Natural killer cell (primary cell): ENCODE results near the gene STOX2. TPM values are rescaled to one million over a fixed set of nuclear protein-coding genes. Genes with fewer than 3 reads are reported as not detected.

ENCODE experiments used
- ATAC-seq, 3 donors: fragments of 150-1000 bp in 2 of 3; fragments of 200-7000 bp in 1 of 3; cut with Tn5 transposase; 1 replicate in 1 of 3; 2 replicates in 2 of 3; pipeline ENCODE4 v1.10.0; 2021; ENCODE audit warnings: mild to moderate bottlenecking in 2 of 3, moderate library complexity in 2 of 3
- DNase-seq, 2 donors: peaks; one replicate each; pipeline versions ENCODE4 v3.0.0 to v3.0.0-alpha.2; 2013 to 2021; ENCODE audit warnings: mixed read lengths in 1 of 2
- H3K27ac ChIP-seq: one replicate; pipeline ENCODE4 v1.5.1; 2013; ENCODE audit warnings: mild to moderate bottlenecking, low read length
- H3K27me3 ChIP-seq: one replicate; pipeline ENCODE4 v1.6.1; 2013; ENCODE audit warnings: low read length; ENCODE audit not compliant: control insufficient read depth, insufficient read depth
- H3K36me3 ChIP-seq: one replicate; pipeline ENCODE4 v1.6.1; 2013; ENCODE audit warnings: low read length; ENCODE audit not compliant: control insufficient read depth, insufficient read depth
- H3K4me1 ChIP-seq: one replicate; pipeline ENCODE4 v1.6.1; 2013; ENCODE audit warnings: low read length; ENCODE audit not compliant: control insufficient read depth, insufficient read depth
- H3K4me3 ChIP-seq: one replicate; pipeline ENCODE4 v1.5.1; 2013; ENCODE audit warnings: low read length
- H3K9me3 ChIP-seq: one replicate; pipeline ENCODE4 v1.6.1; 2013; ENCODE audit warnings: low read length; ENCODE audit not compliant: control insufficient read depth, insufficient read depth
- H3K27ac Mint-ChIP-seq, 2 donors: one replicate each; pipeline ENCODE4 v1.8.0; 2022; ENCODE audit warnings: mild to moderate bottlenecking in 2 of 2, mixed read lengths in 2 of 2, moderate library complexity in 1 of 2
- H3K27me3 Mint-ChIP-seq, 2 donors: one replicate each; pipeline ENCODE4 v1.8.0; 2022; ENCODE audit warnings: low read depth in 2 of 2, mixed read lengths in 2 of 2
- H3K36me3 Mint-ChIP-seq: one replicate; pipeline ENCODE4 v1.8.0; 2022; ENCODE audit warnings: mixed read lengths
- H3K4me1 Mint-ChIP-seq, 2 donors: one replicate each; pipeline ENCODE4 v1.8.0; 2022; ENCODE audit warnings: mixed read lengths in 2 of 2
- H3K4me3 Mint-ChIP-seq: one replicate; pipeline ENCODE4 v1.8.0; 2022; ENCODE audit warnings: mild to moderate bottlenecking, moderate library complexity, mixed read lengths
- H3K9me3 Mint-ChIP-seq, 2 donors: one replicate each; pipeline ENCODE4 v1.8.0; 2022; ENCODE audit warnings: mixed read lengths in 2 of 2
- WGBS: methylation state at CpG from one replicate; pipeline ENCODE4 v1.1.7; 2013; ENCODE audit warnings: missing lambda C conversion rate; ENCODE audit not compliant: insufficient coverage; 5-methylcytosine and 5-hydroxymethylcytosine counted together
- intact Hi-C: fragments of 100-400 bp; cut with micrococcal nuclease; formaldehyde crosslinking; loops from one replicate; pipeline ENCODE4 v1.14.2; 2022
- total RNA-seq, 4 donors: library from RNA; stranded (reverse); fragments of 120-200 nt in 1 of 4; gene quantifications; one replicate each; pipeline versions ENCODE4 v1.2.3 to v1.2.4, GENCODE V29; 2013 to 2022
- TF ChIP-seq, protein P1 (sequence below): fragments of 200-600 bp; IDR thresholded peaks from one replicate; pipeline ENCODE4 v1.8.0; 2022; ENCODE audit warnings: antibody characterized with exemption

The STOX2 gene
- total RNA-seq, 3 donors from 2014 or later (not counting 1 experiment from before 2014, with no cell fraction given): 0.23 TPM; not detected in 2

- H3K27ac ChIP-seq: no peak overlapping the region
- TF ChIP-seq, protein P1, sequence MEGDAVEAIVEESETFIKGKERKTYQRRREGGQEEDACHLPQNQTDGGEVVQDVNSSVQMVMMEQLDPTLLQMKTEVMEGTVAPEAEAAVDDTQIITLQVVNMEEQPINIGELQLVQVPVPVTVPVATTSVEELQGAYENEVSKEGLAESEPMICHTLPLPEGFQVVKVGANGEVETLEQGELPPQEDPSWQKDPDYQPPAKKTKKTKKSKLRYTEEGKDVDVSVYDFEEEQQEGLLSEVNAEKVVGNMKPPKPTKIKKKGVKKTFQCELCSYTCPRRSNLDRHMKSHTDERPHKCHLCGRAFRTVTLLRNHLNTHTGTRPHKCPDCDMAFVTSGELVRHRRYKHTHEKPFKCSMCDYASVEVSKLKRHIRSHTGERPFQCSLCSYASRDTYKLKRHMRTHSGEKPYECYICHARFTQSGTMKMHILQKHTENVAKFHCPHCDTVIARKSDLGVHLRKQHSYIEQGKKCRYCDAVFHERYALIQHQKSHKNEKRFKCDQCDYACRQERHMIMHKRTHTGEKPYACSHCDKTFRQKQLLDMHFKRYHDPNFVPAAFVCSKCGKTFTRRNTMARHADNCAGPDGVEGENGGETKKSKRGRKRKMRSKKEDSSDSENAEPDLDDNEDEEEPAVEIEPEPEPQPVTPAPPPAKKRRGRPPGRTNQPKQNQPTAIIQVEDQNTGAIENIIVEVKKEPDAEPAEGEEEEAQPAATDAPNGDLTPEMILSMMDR: no peak
- H3K27me3 ChIP-seq: no peaks in the 10 kb centered on the region
- WGBS: no CpG with 5 or more reads among the region's 4 CpGs
- intact Hi-C loops: no loop called here
- H3K9me3 ChIP-seq: no peaks in the 10 kb centered on the region
- Mint-ChIP-seq H3K4me1 (peaks cover 4 to 7% of the 10 kb centered on the region in 2 donors), H3K4me3 (no peak overlapping the region), H3K27ac (no peak overlapping the region), H3K27me3 (peaks cover 0 to 8% of the 10 kb centered on the region in 2 donors), H3K36me3 (no peaks in the 10 kb centered on the region), H3K9me3 (no peaks in the 10 kb centered on the region)
- ATAC-seq (no peak), DNase-seq (no peak)
- H3K4me3 ChIP-seq: no peak overlapping the region
- H3K36me3 ChIP-seq: no peaks in the 10 kb centered on the region
- no peaks in the 10 kb centered on the region for H3K4me1 ChIP-seq
These were observed 33.5 kb upstream of the STOX2 start for GRCh38 chr4:183871581-183871980.

DNA sequence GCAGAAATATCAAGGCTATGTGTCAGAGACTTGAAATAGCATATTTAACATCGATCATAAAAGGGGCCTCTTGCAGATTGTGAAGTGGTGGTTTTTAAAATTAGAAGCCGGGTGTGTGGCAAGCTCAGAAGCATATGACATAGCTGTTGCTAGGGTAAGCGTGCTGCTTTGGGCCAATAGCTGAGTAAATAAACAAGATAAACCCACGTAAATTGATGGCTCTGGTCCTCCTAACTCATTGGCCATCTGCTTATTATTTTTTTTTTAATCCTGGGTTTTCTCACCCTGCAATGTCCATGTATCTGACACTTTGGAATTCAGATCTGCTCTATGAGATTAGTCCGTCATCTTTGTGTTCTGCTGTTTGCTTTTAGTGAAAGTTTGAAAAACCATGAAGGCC, 32.6 kb upstream of the STOX2 start:
- TF ChIP-seq, protein P1: no peak
- Mint-ChIP-seq H3K27me3 (peaks cover 0 to 16% of the 10 kb centered on the region in 2 donors), H3K27ac (no peak overlapping the region), H3K36me3 (no peaks in the 10 kb centered on the region), H3K4me1 (peaks cover 4 to 7% of the 10 kb centered on the region in 2 donors), H3K9me3 (no peaks in the 10 kb centered on the region), H3K4me3 (no peak overlapping the region)
- Histone ChIP-seq H3K4me1 (no peaks in the 10 kb centered on the region), H3K27me3 (no peaks in the 10 kb centered on the region), H3K9me3 (no peaks in the 10 kb centered on the region), H3K27ac (no peak overlapping the region), H3K36me3 (no peaks in the 10 kb centered on the region), H3K4me3 (no peak overlapping the region)
- 86% methylated on average over 5 of the region's 5 CpGs for WGBS
- ATAC-seq (no peak), DNase-seq (no peak)
- intact Hi-C loops: no loop called here

GRCh38 chr4:183873409-183874185, 31.5 kb upstream of the STOX2 start:
- Mint-ChIP-seq H3K4me3 (no peak overlapping the region), H3K36me3 (no peaks in the 10 kb centered on the region), H3K4me1 (peaks cover 4 to 7% of the 10 kb centered on the region in 2 donors), H3K9me3 (no peaks in the 10 kb centered on the region), H3K27ac (no peak overlapping the region), H3K27me3 (peaks cover 0 to 16% of the 10 kb centered on the region in 2 donors)
- Histone ChIP-seq H3K27me3 (no peaks in the 10 kb centered on the region), H3K36me3 (no peaks in the 10 kb centered on the region), H3K4me1 (no peaks in the 10 kb centered on the region), H3K4me3 (no peak overlapping the region), H3K9me3 (no peaks in the 10 kb centered on the region), H3K27ac (no peak overlapping the region)
- TF ChIP-seq, protein P1: no peak
- intact Hi-C loops: no loop called here
- ATAC-seq (no peak), DNase-seq (no peak)
- WGBS: 84% methylated on average over 7 of the region's 7 CpGs
